Effector CD8-positive, alpha-beta T cell (primary cell): ENCODE results near the gene KRT83.
"Not testable (repeated sequence)": the region's sequence is repeated elsewhere in the genome, so short reads cannot be mapped to it uniquely, and the experiment has no call there.

ENCODE experiments used
- DNase-seq: peaks from one replicate; lab custom pipeline; 2025; lab: John Stamatoyannopoulos, UW

Gene KRT83

GRCh38 chr12:52286857-52287785 is 34.1 kb downstream of the KRT83 start:
- not testable (repeated sequence) for DNase-seq

GRCh38 chr12:52285851-52286530 is 35.2 kb downstream of the KRT83 start:
- no peak for DNase-seq

- no peak for DNase-seq
These were observed 35.9 kb downstream of the KRT83 start for GRCh38 chr12:52285172-52285745.

- DNase-seq, result no peak
These were observed 36.5 kb downstream of the KRT83 start for GRCh38 chr12:52284562-52285171.

- no peak for DNase-seq
These were observed 40.2 kb downstream of the KRT83 start for GRCh38 chr12:52280796-52281560.

GRCh38 chr12:52280319-52280795 is 40.8 kb downstream of the KRT83 start:
- DNase-seq, result no peak

- no peak for DNase-seq
These were observed 41.5 kb downstream of the KRT83 start for GRCh38 chr12:52279422-52280318.

- DNase-seq, result peak; percentile 38
These were observed 42.4 kb downstream of the KRT83 start for GRCh38 chr12:52278575-52279421.

GRCh38 chr12:52277486-52278245 is 43.5 kb downstream of the KRT83 start:
- DNase-seq, result no peak

GRCh38 chr12:52275686-52276085 is 45.5 kb downstream of the KRT83 start:
- no peak for DNase-seq

GRCh38 chr12:52274521-52275120 is 46.6 kb downstream of the KRT83 start, which contains the start of gene KRT86:
Gene KRT86 (plus strand): TSS chr12:52274645. CDS start chr12:52301917, 27,272 bp downstream.
- DNase-seq, result no peak

- DNase-seq, result no peak
These were observed 50.0 kb downstream of the KRT83 start for GRCh38 chr12:52271158-52271557.

GRCh38 chr12:52270541-52271070 is 50.6 kb downstream of the KRT83 start:
- DNase-seq, result no peak

- no peak for DNase-seq
These were observed 53.0 kb downstream of the KRT83 start for GRCh38 chr12:52268212-52268611.

- no peak for DNase-seq
These were observed 53.5 kb downstream of the KRT83 start for GRCh38 chr12:52267699-52268098.

- DNase-seq, result no peak
These were observed 53.9 kb downstream of the KRT83 start for GRCh38 chr12:52267266-52267665.

- no peak for DNase-seq
These were observed 54.7 kb downstream of the KRT83 start for GRCh38 chr12:52266514-52266913.

GRCh38 chr12:52264435-52264825 is 56.8 kb downstream of the KRT83 start:
- no peak for DNase-seq
